Measurements from ENCODE around the gene HELZ. TPM values are rescaled to one million over a fixed set of nuclear protein-coding genes. Genes with fewer than 3 reads are reported as not detected.

The HELZ gene
- total and polyA plus RNA-seq, 4 donors = 3.8 to 69.2 (median 25.7) TPM

DNA sequence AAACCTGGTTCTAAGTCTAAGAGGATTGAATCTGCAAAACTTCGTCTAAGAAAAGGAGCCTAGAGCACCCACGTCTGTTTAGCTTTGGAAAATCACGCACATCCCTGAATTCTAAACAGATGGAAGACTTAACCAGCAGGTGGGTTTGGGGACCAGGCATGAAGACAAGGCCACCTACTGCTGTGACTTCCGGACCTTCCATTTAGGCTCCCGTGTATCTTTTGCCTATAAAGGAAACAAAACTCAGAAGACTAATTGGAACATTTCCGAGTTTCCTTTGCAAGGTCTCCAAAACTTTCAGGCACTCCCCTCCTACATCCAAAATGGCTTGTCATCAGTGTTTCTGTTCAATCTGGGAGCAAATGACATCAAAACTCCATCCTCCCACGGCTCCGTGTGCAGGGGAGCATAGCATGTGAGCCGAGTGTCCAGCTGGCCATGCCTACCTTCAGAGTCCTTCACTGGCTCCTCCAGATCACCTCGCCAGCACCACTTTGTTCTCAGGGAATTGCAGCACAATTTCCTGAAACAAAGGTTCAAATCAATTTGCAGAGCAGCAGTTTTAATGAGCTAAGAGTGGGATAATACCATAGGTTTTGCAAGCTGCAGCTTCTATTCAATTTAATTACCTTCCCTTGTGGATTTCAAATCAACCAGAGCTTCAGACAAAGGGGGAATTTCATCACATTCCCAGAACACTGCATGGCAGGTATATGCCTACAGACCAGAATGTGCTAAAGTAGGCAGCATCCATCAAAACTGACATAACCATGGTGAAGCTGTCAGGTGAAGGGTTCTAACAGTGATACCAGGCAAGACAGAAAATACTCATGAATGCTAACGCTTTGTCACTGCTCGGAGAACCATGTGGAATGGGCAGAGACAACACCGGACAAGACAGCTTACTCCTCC, 177.2 kb downstream of the HELZ start:
- Histone ChIP-seq H3K9me3 (ENCODE audit: control insufficient read depth in 4 of 4, low read length in 3 of 4) (no peaks in the 10 kb centered on the region), H3K4me3 (ENCODE audit: low read depth in 1 of 3, low read length in 3 of 3) (no peak overlapping the region), H3K9ac (ENCODE audit: low read depth in 1 of 2, low read length in 2 of 2) (no peak overlapping the region), H3K4me1 (ENCODE audit: control insufficient read depth in 4 of 4, insufficient read depth in 4 of 4, low read length in 3 of 4) (peaks cover 4 to 9% (median 6%) of the 10 kb centered on the region in 4 donors), H3K27me3 (ENCODE audit: control insufficient read depth in 4 of 4, insufficient read depth in 4 of 4, low read length in 3 of 4) (no peaks in the 10 kb centered on the region), H3K36me3 (ENCODE audit: control insufficient read depth in 4 of 4, insufficient read depth in 3 of 4, low read depth in 1 of 4, low read length in 3 of 4) (no peaks in the 10 kb centered on the region), H3K27ac (ENCODE audit: low read depth in 1 of 2, low read length in 2 of 2) (no peak overlapping the region)
- 95% methylated on average over 13 of the region's 13 CpGs for WGBS
- DNase-seq (ENCODE audit: low spot score) = no peak
- TF ChIP-seq RXRA (IDR thresholded peaks at IDR 0.05) = no peak
- no peak for TF ChIP-seq SP1 (IDR thresholded peaks at IDR 0.05)
- TF ChIP-seq NR2F2 (IDR thresholded peaks at IDR 0.05) = no peak
- no peak for TF ChIP-seq TAF1 (conservative IDR thresholded peaks at IDR 0.05)
- TF ChIP-seq JUND (IDR thresholded peaks at IDR 0.05) = no peak

DNA sequence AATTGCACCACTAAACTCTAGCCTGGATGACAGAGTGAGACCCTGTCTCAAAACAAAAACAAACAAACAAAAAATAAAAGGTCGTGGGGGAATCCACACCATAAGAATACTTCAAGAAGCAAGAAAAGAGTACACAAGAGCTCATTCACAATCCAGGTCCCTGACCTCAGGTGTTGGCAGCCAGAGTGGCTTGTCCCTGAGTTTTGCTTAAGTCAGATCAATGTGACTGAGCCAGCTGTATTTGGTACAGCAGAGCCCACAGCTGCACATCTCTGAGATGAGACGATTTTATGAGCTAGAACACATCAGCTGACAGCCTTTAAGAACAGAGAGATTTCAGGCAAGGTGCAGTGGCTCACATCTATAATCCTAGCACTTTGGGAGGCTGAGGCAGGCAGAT, 178.3 kb downstream of the HELZ start:
- Histone ChIP-seq H3K9me3 (ENCODE audit: control insufficient read depth in 4 of 4, low read length in 3 of 4) (no peaks in the 10 kb centered on the region), H3K27me3 (ENCODE audit: control insufficient read depth in 4 of 4, insufficient read depth in 4 of 4, low read length in 3 of 4) (no peaks in the 10 kb centered on the region), H3K4me1 (ENCODE audit: control insufficient read depth in 4 of 4, insufficient read depth in 4 of 4, low read length in 3 of 4) (peaks cover 0 to 6% (median under 1%) of the 10 kb centered on the region in 4 donors), H3K9ac (ENCODE audit: low read depth in 1 of 2, low read length in 2 of 2) (no peak overlapping the region), H3K4me3 (ENCODE audit: low read depth in 1 of 3, low read length in 3 of 3) (no peak overlapping the region), H3K27ac (ENCODE audit: low read depth in 1 of 2, low read length in 2 of 2) (no peak overlapping the region), H3K36me3 (ENCODE audit: control insufficient read depth in 4 of 4, insufficient read depth in 3 of 4, low read depth in 1 of 4, low read length in 3 of 4) (no peaks in the 10 kb centered on the region)
- 29% methylated on average over 2 of the region's 2 CpGs for WGBS
- no peak for DNase-seq (ENCODE audit: low spot score)
- TF ChIP-seq FOXA1 (IDR thresholded peaks at IDR 0.05) = no peak
- no peak for TF ChIP-seq MAX (IDR thresholded peaks at IDR 0.05)
- TF ChIP-seq, protein P1, sequence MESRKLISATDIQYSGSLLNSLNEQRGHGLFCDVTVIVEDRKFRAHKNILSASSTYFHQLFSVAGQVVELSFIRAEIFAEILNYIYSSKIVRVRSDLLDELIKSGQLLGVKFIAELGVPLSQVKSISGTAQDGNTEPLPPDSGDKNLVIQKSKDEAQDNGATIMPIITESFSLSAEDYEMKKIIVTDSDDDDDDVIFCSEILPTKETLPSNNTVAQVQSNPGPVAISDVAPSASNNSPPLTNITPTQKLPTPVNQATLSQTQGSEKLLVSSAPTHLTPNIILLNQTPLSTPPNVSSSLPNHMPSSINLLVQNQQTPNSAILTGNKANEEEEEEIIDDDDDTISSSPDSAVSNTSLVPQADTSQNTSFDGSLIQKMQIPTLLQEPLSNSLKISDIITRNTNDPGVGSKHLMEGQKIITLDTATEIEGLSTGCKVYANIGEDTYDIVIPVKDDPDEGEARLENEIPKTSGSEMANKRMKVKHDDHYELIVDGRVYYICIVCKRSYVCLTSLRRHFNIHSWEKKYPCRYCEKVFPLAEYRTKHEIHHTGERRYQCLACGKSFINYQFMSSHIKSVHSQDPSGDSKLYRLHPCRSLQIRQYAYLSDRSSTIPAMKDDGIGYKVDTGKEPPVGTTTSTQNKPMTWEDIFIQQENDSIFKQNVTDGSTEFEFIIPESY (IDR thresholded peaks at IDR 0.05) = no peak
- TF ChIP-seq, protein P2, sequence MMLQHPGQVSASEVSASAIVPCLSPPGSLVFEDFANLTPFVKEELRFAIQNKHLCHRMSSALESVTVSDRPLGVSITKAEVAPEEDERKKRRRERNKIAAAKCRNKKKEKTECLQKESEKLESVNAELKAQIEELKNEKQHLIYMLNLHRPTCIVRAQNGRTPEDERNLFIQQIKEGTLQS (IDR thresholded peaks at IDR 0.05) = no peak
- no peak for TF ChIP-seq TAF1 (conservative IDR thresholded peaks at IDR 0.05)
- no peak for TF ChIP-seq RAD21 (IDR thresholded peaks at IDR 0.05)
- TF ChIP-seq, protein P3, sequence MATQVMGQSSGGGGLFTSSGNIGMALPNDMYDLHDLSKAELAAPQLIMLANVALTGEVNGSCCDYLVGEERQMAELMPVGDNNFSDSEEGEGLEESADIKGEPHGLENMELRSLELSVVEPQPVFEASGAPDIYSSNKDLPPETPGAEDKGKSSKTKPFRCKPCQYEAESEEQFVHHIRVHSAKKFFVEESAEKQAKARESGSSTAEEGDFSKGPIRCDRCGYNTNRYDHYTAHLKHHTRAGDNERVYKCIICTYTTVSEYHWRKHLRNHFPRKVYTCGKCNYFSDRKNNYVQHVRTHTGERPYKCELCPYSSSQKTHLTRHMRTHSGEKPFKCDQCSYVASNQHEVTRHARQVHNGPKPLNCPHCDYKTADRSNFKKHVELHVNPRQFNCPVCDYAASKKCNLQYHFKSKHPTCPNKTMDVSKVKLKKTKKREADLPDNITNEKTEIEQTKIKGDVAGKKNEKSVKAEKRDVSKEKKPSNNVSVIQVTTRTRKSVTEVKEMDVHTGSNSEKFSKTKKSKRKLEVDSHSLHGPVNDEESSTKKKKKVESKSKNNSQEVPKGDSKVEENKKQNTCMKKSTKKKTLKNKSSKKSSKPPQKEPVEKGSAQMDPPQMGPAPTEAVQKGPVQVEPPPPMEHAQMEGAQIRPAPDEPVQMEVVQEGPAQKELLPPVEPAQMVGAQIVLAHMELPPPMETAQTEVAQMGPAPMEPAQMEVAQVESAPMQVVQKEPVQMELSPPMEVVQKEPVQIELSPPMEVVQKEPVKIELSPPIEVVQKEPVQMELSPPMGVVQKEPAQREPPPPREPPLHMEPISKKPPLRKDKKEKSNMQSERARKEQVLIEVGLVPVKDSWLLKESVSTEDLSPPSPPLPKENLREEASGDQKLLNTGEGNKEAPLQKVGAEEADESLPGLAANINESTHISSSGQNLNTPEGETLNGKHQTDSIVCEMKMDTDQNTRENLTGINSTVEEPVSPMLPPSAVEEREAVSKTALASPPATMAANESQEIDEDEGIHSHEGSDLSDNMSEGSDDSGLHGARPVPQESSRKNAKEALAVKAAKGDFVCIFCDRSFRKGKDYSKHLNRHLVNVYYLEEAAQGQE (IDR thresholded peaks at IDR 0.05) = no peak
- TF ChIP-seq GABPA (IDR thresholded peaks at IDR 0.05 in 1 of 2, conservative IDR thresholded peaks at IDR 0.05 in 1 of 2) = no peak
- no peak for TF ChIP-seq YY1 (IDR thresholded peaks at IDR 0.05)
